Stomach (tissue), 4 donors: ENCODE data around the gene GLRB.

ENCODE experiments used
- CTCF ChIP-seq, 7 experiments: fragments of 450-650 bp in 4 of 7; fragments of 200-600 bp in 3 of 7; sonication (generic) in 3 of 7; IDR thresholded peaks; one replicate each; pipeline ENCODE4 v1.5.1; 2016 to 2019; ENCODE audit warnings: antibody characterized with exemption in 7 of 7, control low read depth in 2 of 7, mild to moderate bottlenecking in 1 of 7
- POLR2A ChIP-seq, 4 donors: fragments of 450-650 bp; IDR thresholded peaks; one replicate each; pipeline ENCODE4 v1.6.1; 2016; ENCODE audit warnings: antibody characterized with exemption in 4 of 4, control low read depth in 2 of 4, mild to moderate bottlenecking in 1 of 4, moderate library complexity in 1 of 4

DNA sequence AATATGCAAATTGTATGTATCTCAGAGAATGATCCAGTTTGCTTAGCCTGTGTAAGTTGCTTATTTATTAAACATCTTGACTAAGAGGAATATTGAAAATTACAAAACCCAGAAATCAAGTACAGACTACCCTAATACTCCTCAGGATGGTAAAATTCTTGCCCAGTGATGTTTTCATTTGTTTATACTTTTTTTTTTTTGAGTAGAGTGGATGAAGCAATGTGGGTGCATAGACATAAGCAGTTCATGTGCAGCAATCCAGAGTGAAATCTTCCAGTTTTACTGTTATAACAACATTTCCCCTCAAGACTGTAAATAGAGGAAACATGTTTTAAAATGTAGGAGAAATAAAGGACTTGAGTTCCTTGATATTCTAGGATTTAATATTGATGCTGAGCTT lies 4.7 kb downstream of the GLRB start:
- no peak for TF ChIP-seq POLR2A (IDR thresholded peaks at IDR 0.05)
- TF ChIP-seq CTCF (IDR thresholded peaks at IDR 0.05), result no peak
